Stimulated activated CD4-positive, alpha-beta T cell treated with anti-CD3 and anti-CD28 coated beads, TNF-alpha, amount 100 ng/mL, for 24 hours (primary cell): Measurements from ENCODE around the gene FADS3.
A peak's percentile ranks its signal among the peaks of the same experiment; 100 is the strongest.

ENCODE experiments used
- DNase-seq, 3 experiments: peaks; one replicate each; pipeline ENCODE4 v3.0.0-alpha.2; 2020; ENCODE audit warnings: low read depth in 3 of 3

Gene FADS3

GRCh38 chr11:61834278-61835048 lies 56.9 kb downstream of the FADS3 start:
- DNase-seq, result peak in 1 of 3 experiments; percentile 34

DNA sequence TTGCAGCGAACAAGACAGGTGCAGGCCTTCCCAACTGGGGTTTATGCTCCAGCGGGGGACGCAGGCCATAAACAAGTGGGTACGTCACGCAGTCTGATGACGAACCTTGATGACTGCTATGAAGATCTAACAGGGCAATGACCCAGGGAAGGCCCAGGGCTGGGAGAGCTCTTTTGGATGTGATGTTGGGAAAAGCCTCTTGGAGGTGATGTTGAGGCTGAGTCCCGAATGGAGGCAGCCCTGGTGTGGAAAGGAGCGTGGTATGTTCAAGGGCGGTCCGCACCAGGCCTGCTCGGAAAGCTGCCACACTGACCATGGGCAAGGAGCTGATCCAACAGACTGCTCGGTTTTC lies 57.4 kb downstream of the FADS3 start:
- DNase-seq, result no peak

- no peak for DNase-seq
Measured at GRCh38 chr11:61833471-61833870, 57.9 kb downstream of the FADS3 start.

GRCh38 chr11:61832754-61833153 lies 58.6 kb downstream of the FADS3 start:
- no peak for DNase-seq

DNA sequence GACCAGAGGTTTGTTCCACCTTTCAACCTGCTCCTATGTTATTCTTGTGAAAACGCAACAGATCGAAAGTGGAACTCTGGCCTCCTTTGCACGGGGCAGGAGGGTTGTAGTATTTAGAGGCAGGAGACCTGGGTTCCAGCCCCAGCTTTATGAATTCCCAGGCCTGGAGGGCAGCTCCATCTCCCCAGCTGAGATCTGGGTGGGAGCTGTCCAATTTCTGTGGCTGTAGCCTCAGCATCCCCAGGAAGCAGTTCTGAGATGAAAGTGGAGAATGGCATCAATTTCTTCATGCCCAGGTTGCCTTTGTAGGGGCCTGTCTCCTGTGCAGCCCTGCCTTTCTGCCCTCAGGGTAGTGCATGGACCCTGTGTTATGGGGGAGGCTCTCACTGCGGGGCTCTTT lies 59.1 kb downstream of the FADS3 start:
- no peak for DNase-seq

- DNase-seq, result no peak
Measured at GRCh38 chr11:61830237-61831105, 60.9 kb downstream of the FADS3 start.

GRCh38 chr11:61829806-61830205 lies 61.5 kb downstream of the FADS3 start:
- no peak for DNase-seq

GRCh38 chr11:61828629-61829407 lies 62.5 kb downstream of the FADS3 start:
- peak in 1 of 3 experiments; percentile 27 for DNase-seq

DNA sequence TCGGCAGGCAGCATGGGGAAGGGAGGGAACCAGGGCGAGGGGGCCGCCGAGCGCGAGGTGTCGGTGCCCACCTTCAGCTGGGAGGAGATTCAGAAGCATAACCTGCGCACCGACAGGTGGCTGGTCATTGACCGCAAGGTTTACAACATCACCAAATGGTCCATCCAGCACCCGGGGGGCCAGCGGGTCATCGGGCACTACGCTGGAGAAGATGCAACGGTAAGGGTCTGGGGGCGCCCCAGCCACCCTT lies 63.0 kb downstream of the FADS3 start:
- no peak for DNase-seq

DNA sequence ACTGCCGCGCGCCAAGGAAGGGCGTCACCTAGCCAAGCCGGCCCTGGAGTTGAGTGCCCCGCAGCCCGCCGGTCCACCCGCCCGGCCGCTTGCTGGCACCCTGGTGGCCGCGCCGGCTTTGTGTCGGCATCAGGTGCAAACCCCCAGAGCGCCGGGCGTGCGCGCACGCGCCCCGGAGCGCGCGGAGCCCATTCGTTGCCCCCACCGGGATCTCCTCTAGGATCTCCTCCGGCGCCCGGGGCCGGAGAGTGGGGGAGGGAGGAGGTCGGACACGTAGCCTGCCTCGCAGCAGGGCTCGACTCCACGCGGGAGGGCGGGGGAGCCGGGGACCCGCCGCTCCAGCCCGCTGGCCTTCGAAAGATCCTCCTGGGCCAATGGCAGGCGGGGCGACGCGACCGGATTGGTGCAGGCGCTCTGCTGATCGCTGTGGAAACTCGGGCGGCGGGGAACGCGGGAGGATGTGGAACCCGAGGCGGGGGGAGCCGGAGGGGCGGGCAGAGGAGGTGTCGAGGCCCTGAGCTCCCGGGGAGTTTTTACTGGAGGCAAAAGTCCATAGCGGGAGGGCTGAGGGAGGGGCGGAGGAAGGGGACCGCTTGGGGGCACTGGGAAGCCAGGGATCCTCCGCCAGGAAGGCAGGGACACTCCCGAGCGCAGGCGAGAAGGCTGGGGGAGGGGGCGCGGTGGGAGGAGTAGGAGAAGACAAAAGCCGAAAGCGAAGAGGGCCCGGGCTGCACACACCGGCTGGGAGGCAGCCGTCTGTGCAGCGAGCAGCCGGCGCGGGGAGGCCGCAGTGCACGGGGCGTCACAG lies 63.6 kb downstream of the FADS3 start, which contains the start of gene FADS2:
TSS of gene FADS2 (plus strand) at position 730 of the 808 bp plus-strand sequence. CDS start 91 bp downstream, outside the sequence.
- DNase-seq, result peak in 1 of 3 experiments; percentile 80

- no peak for DNase-seq
Measured at GRCh38 chr11:61826930-61827570, 64.3 kb downstream of the FADS3 start.
